Transverse colon (tissue), 3 donors: ENCODE measurements around the gene VLDLR.

Source experiments
- EP300 ChIP-seq: sonication (generic); formaldehyde crosslinking; IDR thresholded peaks from one replicate; pipeline ENCODE4 v1.6.1; 2017; ENCODE audit warnings: antibody characterized with exemption, low read depth
- POLR2A ChIP-seq: fragments of 450-650 bp; IDR thresholded peaks from one replicate; pipeline ENCODE4 v1.6.1; 2016; ENCODE audit warnings: antibody characterized with exemption, mild to moderate bottlenecking, moderate library complexity
- TF ChIP-seq, protein P1 (sequence below), 5 experiments: fragments of 200-600 bp in 3 of 5; fragments of 450-650 bp in 2 of 5; sonication (generic) in 3 of 5; IDR thresholded peaks; 1 replicate in 2 of 5; 2 replicates in 3 of 5; pipeline ENCODE4 v1.5.1; 2016 to 2017; ENCODE audit warnings: antibody characterized with exemption in 5 of 5, inconsistent platforms in 3 of 5, mild to moderate bottlenecking in 2 of 5, moderate library complexity in 1 of 5

DNA sequence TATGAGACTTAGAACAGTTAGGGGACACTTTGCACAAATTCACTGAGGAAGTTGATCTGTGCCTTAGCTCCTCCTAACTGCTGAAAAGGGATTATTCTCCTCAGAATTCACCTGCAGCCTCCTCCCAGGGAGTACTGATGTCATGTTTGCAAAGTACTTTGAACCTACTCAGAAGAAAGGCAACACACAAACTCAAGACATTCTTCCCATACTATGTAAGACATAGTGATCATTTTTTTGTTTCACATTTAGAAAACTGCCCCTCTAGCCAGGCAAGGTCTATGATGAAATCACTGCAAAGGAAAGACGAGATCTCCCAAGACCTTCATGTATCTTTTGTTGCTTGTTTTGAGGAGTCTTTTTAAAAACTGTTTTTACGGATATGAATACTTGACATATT is 10.6 kb upstream of the VLDLR start:
- no peak for TF ChIP-seq POLR2A
- TF ChIP-seq, protein P1, sequence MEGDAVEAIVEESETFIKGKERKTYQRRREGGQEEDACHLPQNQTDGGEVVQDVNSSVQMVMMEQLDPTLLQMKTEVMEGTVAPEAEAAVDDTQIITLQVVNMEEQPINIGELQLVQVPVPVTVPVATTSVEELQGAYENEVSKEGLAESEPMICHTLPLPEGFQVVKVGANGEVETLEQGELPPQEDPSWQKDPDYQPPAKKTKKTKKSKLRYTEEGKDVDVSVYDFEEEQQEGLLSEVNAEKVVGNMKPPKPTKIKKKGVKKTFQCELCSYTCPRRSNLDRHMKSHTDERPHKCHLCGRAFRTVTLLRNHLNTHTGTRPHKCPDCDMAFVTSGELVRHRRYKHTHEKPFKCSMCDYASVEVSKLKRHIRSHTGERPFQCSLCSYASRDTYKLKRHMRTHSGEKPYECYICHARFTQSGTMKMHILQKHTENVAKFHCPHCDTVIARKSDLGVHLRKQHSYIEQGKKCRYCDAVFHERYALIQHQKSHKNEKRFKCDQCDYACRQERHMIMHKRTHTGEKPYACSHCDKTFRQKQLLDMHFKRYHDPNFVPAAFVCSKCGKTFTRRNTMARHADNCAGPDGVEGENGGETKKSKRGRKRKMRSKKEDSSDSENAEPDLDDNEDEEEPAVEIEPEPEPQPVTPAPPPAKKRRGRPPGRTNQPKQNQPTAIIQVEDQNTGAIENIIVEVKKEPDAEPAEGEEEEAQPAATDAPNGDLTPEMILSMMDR (IDR thresholded peaks at IDR 0.05), result no peak
- no peak for TF ChIP-seq EP300
